ENCODE measurements around the gene PRKD1.

DNA sequence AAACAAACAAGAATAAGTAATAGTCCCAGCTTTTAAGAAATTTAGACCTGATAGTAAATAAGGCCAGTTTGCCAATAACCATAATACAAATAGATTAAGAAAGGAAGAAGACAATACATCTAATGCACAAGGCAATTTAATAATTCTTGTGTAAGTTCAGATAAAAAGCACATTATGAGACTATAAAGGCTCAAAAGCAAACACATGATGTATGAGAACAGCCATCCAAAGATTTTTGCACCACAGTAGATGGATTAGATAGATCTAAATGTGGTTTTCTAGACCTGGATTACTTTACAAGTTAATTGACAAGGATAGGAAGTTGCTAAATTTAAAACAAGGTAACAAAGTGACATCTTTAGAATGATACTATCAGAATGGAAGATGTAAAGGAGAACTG lies 125.4 kb downstream of the PRKD1 start:
- TF ChIP-seq, protein P1, sequence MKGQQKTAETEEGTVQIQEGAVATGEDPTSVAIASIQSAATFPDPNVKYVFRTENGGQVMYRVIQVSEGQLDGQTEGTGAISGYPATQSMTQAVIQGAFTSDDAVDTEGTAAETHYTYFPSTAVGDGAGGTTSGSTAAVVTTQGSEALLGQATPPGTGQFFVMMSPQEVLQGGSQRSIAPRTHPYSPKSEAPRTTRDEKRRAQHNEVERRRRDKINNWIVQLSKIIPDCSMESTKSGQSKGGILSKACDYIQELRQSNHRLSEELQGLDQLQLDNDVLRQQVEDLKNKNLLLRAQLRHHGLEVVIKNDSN (IDR thresholded peaks at IDR 0.05; ENCODE audit: borderline replicate concordance, low read depth), result no peak
- TF ChIP-seq, protein P2, sequence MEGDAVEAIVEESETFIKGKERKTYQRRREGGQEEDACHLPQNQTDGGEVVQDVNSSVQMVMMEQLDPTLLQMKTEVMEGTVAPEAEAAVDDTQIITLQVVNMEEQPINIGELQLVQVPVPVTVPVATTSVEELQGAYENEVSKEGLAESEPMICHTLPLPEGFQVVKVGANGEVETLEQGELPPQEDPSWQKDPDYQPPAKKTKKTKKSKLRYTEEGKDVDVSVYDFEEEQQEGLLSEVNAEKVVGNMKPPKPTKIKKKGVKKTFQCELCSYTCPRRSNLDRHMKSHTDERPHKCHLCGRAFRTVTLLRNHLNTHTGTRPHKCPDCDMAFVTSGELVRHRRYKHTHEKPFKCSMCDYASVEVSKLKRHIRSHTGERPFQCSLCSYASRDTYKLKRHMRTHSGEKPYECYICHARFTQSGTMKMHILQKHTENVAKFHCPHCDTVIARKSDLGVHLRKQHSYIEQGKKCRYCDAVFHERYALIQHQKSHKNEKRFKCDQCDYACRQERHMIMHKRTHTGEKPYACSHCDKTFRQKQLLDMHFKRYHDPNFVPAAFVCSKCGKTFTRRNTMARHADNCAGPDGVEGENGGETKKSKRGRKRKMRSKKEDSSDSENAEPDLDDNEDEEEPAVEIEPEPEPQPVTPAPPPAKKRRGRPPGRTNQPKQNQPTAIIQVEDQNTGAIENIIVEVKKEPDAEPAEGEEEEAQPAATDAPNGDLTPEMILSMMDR (IDR thresholded peaks at IDR 0.05), result no peak
- TF ChIP-seq GATA2 (CRISPR knock-in tag; IDR thresholded peaks at IDR 0.05) (no peak), EZH2phosphoT487 (IDR thresholded peaks at IDR 0.05; ENCODE audit: borderline replicate concordance, low read depth) (no peak), SIN3A (IDR thresholded peaks at IDR 0.05; ENCODE audit: borderline replicate concordance, low read depth, low read length) (no peak), ELF1 (IDR thresholded peaks at IDR 0.05) (no peak)

All from SK-N-SH (cell line).